ENCODE results near the gene CUL1.
A peak's percentile ranks its signal among the peaks of the same experiment; 100 is the strongest.

Gene CUL1

DNA sequence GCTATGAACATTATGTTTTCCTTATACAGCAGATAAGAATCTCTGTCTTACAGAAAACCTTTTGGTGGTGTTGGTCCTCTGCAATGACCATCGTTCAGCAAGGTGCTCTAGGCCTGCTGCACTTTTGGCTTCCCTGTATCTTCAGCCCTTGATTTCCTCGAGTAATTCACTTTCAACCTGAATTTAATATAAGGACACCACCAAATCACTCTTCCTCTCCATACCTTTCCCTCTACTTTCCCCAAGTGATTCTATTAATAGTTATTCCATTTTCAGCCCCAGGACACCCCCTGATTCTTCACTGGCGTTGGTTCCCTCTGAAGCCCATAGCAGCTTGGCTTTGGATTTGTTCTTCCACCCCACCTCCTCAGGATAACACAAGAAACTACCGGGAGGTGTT lies 113.2 kb downstream of the CUL1 start:
- DNase-seq, result no peak

DNA sequence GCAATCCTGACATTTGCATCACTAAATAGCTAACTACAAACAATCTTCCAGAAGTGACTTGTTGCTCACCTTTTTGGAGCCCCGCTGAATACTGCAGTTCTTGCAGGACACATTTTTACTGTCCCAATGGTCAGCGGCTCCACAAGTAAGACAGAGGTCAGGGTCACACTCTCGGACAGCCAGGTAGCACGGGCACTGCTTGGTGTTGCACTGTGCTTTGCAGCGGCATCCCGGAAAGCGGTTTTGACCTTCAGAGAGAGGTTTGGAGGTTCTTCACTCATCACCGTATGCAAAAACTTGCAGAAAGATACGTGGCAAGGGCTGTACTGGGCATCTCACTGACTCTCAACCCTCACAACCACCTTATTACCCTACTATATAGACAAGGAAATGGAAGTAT lies 115.2 kb downstream of the CUL1 start:
- DNase-seq, result no peak

- DNase-seq, result no peak
These were observed 116.3 kb downstream of the CUL1 start for GRCh38 chr7:148814922-148815559.

GRCh38 chr7:148815612-148816011 lies 116.9 kb downstream of the CUL1 start:
- DNase-seq, result peak in 2 of 3 experiments; percentile 52 to 79

DNA sequence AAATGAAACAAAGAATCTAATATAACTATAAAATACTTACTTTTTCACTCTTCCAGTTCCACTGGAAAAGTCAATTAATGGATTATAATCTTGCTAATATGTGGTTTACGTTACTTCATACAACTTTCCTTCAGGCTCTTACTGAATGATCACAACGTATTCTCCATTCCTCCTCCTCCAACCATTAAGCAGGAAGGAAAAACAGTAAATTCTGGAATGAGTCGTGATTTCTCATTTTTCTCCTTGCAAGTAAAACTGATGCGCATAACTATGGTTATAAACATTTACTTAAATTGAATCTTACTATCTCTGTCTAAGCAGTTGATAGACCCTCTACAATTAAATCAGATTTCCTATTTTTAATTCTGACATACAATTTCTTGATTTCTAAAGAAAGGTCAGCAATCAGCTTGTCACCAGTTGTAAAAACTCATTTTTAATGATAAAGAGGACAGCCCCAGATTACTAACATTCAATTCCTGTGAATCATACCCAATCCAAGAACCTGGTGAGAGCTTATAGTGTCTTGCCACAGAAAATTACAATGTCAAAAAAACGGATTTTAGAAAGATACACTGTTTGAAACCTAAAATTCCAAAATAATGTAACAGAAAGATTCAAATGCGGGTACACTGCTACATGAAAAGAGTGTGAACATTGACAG lies 121.1 kb downstream of the CUL1 start:
- no peak for DNase-seq

GRCh38 chr7:148821422-148821821 lies 122.7 kb downstream of the CUL1 start:
- no peak for DNase-seq

GRCh38 chr7:148824864-148825263 lies 126.2 kb downstream of the CUL1 start:
- DNase-seq, result no peak

DNA sequence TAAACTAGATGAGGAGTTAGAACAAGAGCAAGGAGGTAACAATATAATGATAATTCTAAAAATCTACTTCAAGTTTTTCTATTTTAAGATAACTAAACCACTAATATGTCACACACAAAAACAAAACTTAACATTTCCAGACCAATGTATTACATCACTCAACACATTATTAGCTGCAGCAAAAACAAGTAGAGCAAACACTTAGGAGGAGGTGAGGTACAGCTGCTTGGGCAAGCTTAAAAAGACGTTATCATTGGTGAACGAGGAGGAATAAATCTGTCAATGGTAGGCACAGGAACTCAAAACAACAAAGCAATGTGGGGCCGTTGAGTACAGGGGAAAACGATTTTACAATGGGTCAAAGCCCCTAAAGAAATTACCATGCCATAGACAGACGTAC lies 126.6 kb downstream of the CUL1 start:
- peak in 1 of 3 experiments; percentile 46 for DNase-seq

DNA sequence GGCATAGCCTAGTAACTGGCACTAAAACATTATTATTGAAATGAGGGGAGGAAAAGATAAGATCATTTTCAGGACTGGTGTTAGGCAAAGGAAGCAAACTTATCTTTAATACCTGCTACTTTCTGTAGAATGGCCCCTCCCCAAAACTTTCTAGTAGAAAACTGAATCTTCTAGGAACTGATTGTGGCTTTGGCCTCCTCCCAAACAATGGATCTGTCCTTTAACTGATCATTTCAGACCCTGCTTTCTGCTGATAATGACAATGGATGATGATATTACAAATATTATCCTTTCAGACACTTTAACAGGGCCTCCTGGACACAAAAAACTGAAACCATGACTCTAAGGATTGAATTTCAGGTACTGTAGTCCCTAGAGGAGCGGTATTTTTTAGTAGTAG lies 130.3 kb downstream of the CUL1 start:
- DNase-seq, result no peak

DNA sequence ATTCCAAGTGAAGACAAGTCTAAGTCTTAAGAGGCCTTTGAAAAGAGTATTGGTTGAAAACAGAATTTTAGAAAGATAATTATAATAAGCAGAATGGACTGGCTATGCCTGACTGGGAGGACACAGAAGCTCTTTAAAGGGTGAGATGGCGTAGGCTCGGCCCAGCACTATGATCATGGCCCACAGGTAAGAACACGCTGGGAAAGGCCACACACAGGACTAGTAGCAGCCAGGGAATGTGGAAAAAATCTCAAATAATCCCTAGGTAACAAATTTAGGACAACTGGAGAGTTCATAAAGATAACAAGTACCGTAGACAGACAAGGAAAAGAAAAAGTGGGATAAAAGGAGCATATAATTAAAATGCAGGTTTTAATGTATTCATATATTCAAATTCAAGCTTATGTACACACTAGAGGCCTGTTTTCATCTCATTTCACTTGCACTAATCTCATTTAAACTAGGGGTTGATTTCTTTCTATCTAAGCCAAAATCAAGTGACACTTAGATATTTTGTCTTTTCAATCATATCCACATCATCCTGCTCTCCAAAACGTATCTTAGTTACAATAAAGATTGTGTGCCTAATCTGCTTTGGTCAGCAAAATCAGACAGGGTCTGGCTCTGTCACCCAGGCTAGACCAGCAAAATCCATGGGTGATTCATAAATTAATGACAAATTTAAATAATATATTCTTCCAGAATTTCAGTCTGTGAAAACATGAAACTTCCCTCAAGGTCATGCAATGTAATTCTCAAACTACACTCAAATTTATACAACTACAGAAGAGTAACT lies 132.4 kb downstream of the CUL1 start:
- no peak for DNase-seq

GRCh38 chr7:148831782-148832181 lies 133.1 kb downstream of the CUL1 start:
- DNase-seq, result no peak

DNA sequence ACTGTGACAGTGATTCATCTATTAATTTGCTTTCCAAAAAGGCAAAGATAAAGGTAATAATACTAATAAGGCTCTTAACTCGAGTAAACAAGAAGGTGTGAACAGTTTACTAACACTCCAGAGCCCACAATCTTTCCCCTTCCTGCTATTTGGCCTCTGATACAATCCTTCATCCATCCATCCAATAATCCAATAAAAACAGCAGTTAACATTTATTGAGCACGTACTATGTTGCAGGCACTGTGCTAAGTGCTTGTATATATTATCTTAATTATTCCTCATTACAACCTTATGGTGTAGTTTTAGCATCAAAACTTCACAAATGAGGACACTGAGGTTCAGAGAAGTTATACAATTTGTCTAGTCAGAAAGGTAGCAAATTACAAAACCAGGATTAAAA lies 135.9 kb downstream of the CUL1 start:
- no peak for DNase-seq

GRCh38 chr7:148835854-148836253 lies 137.2 kb downstream of the CUL1 start:
- DNase-seq, result no peak

- no peak for DNase-seq
These were observed 140.2 kb downstream of the CUL1 start for GRCh38 chr7:148838905-148839304.

- DNase-seq, result no peak
These were observed 149.4 kb downstream of the CUL1 start for GRCh38 chr7:148847815-148848734.

DNA sequence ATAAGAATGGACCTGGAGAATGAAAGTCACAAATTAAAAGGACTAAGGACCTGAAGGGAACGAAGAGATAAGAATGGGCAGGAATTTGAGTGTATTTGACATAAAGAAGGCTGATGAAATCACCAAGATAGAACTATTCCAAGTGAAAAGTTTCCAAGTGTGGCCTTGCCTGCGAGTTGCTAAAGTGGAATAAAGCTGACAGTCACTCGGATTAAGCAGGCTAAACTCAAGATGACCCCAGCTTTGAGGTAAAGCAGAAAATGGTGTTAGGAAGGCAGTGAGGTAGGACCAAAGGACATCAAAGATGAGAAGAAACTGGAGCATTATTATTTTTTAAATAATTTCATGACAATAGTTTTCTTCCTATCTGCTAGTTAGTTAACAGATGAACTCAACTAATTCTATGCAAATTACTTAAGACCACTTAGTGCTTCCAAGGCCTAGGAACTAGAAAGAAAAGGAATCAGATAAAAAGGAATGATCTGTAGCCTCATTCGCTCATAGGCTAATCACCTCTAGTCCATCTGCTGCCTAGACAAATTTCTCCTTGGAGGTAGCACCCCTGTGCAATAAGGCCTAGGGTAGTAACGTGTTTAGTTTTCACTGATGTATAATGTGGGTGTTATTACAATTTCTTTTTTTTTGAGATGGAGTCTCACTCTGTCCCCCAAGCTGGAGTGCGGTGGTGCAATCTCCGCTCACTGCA lies 150.8 kb downstream of the CUL1 start:
- DNase-seq, result no peak

DNA sequence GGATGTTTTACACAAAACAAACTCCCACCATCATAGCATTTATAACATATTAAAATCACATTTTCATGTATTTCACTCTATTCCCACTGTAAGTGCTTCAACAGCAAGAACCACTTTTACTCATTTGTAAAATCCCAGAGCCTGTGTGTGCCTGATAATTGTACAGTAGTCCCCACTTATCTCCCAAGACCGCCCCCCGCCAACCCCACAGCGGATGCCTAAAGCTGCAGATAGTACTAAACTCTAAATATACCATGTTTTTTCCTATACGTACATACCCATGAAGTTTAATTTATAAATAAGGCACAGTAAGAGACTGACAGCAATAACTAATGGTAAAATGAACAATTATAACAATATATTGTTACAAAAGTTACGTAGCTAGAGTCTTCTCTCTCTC lies 151.9 kb downstream of the CUL1 start:
- no peak for DNase-seq

All from NCI-H1417 (cell line).